ENCODE data around the gene IGSF8. TPM values are rescaled to one million over a fixed set of nuclear protein-coding genes. Genes with fewer than 3 reads are reported as not detected.
"Not testable (repeated sequence)": the region's sequence is repeated elsewhere in the genome, so short reads cannot be mapped to it uniquely, and the experiment has no call there.

The IGSF8 gene
- total RNA-seq, 1 donor from 2014 or later = 25.3 TPM

DNA sequence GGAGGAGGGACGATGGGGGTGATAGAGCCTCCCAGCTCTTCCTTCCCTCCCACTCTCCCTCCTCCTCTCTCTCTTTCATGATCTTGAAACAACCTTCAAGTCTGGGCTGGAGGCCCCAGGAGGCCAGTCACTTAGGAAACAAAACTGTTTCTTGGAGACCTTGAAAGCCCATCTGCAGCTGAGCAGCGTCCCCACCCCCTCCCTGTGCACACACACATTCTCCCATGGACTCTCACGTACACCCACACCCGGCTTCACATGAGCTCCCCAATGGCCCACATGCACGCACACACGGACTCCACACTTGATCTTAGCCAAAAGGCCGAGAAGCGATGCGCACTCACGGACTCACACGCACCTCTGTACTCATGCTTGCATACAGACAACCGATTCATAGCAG is 13.9 kb upstream of the IGSF8 start:
- Mint-ChIP-seq H3K9me3 (ENCODE audit: low read depth) (no peaks in the 10 kb centered on the region), H3K4me1 (ENCODE audit: low read depth) (peaks cover 42% of the 10 kb centered on the region), H3K4me3 (ENCODE audit: unreplicated experiment) (no peak overlapping the region), H3K36me3 (ENCODE audit: low read depth) (no peaks in the 10 kb centered on the region), H3K27ac (ENCODE audit: unreplicated experiment) (no peak overlapping the region), H3K27me3 (ENCODE audit: low read depth) (peaks cover 26% of the 10 kb centered on the region)
- TF ChIP-seq, protein P1, sequence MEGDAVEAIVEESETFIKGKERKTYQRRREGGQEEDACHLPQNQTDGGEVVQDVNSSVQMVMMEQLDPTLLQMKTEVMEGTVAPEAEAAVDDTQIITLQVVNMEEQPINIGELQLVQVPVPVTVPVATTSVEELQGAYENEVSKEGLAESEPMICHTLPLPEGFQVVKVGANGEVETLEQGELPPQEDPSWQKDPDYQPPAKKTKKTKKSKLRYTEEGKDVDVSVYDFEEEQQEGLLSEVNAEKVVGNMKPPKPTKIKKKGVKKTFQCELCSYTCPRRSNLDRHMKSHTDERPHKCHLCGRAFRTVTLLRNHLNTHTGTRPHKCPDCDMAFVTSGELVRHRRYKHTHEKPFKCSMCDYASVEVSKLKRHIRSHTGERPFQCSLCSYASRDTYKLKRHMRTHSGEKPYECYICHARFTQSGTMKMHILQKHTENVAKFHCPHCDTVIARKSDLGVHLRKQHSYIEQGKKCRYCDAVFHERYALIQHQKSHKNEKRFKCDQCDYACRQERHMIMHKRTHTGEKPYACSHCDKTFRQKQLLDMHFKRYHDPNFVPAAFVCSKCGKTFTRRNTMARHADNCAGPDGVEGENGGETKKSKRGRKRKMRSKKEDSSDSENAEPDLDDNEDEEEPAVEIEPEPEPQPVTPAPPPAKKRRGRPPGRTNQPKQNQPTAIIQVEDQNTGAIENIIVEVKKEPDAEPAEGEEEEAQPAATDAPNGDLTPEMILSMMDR (IDR thresholded peaks at IDR 0.05) = no peak
- no peak for DNase-seq (ENCODE audit: low spot score)

DNA sequence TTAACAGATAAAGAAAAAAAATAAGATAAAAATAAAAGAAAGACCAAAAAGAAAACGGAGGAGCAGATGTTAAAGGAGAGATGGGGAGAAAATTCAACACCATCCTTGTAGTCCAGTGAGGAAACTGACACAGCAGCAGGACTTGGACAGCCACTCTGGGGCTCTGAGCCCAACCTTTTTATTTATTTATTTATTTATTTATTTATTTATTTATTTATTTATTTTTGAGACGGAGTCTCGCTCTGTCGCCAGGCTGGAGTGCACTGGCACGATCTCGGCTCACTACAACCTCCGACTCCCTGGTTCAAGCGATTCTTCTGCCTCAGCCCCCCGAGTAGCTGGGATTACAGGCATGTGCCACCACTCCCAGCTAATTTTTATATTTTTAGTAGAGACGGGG is 13.0 kb upstream of the IGSF8 start:
- H3K4me3 Mint-ChIP-seq (ENCODE audit: unreplicated experiment); H3K9me3 Mint-ChIP-seq (ENCODE audit: low read depth); H3K27ac Mint-ChIP-seq (ENCODE audit: unreplicated experiment); H3K36me3 Mint-ChIP-seq (ENCODE audit: low read depth); DNase-seq (ENCODE audit: low spot score): not testable (repeated sequence)
- Mint-ChIP-seq H3K27me3 (ENCODE audit: low read depth) (peaks cover 26% of the 10 kb centered on the region), H3K4me1 (ENCODE audit: low read depth) (peaks cover 34% of the 10 kb centered on the region)

DNA sequence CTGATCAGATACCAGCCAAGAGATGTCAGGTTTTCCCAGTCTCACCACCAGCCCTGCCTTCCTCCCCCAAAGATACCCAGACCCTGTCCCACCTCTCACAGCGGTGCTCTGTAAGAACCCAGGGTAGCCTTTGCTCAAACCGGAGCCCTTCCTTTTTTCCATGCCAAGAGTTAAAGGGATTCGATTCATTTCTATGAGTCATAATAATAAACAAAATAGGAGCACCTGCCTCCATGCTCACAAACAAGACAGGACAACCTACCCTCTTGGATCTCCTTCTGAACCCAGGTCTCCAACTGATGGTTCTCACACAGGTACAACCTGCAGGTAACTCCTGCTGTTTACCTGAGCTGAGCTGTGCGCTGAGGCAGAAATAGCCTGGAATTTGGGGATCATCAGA is 11.3 kb upstream of the IGSF8 start:
- TF ChIP-seq, protein P1 (IDR thresholded peaks at IDR 0.05) = no peak
- peaks cover 21% of the 10 kb centered on the region for H3K27me3 Mint-ChIP-seq (ENCODE audit: low read depth)
- DNase-seq (ENCODE audit: low spot score) = no peak
- H3K9me3 Mint-ChIP-seq (ENCODE audit: low read depth) = no peaks in the 10 kb centered on the region
- H3K4me1 Mint-ChIP-seq (ENCODE audit: low read depth) = peaks cover 23% of the 10 kb centered on the region
- H3K36me3 Mint-ChIP-seq (ENCODE audit: low read depth) = no peaks in the 10 kb centered on the region
- H3K27ac Mint-ChIP-seq (ENCODE audit: unreplicated experiment) = no peak overlapping the region
- no peak overlapping the region for H3K4me3 Mint-ChIP-seq (ENCODE audit: unreplicated experiment)

DNA sequence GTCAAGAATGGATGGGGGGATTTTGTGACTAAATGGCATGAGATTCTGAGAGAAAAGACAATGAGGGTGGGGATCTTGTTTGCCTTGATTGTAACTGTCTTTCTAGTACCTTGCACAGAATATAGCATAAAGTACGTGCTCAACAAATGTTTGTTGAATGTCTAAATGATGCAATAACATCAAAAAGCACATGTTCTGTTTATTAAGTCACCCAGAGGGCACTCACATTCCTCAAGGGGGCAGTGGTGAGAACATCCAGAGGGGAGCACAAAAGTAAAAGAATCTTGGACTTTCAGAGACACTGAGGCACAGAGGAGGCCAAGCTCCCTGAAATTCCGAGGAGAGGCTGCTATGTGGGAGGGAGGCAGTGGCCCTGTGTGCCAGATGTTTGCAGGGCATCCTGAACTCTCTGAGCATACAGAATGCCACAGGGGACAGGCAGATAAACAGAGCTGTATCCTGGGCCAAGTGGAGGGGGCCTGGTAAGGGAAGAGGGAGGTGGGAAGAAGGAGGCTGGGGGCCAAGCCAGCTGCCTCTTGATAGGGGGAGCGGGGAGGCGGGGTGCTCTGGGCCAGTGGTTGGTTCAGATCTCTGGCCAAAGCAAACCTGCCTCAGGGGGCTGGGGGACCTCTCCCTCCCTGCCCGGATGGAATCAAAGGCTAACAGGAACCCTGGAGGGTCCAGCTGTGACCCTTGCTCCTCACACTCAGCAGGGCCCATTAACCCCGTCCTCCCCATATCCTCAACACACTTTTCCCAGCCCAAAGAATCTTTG is 10.7 kb upstream of the IGSF8 start:
- H3K4me3 Mint-ChIP-seq (ENCODE audit: unreplicated experiment) = no peak overlapping the region
- peak overlapping the region; percentile 28 for H3K27ac Mint-ChIP-seq (ENCODE audit: unreplicated experiment)
- no peak for DNase-seq (ENCODE audit: low spot score)
- peaks cover 19% of the 10 kb centered on the region for H3K4me1 Mint-ChIP-seq (ENCODE audit: low read depth)
- no peaks in the 10 kb centered on the region for H3K36me3 Mint-ChIP-seq (ENCODE audit: low read depth)
- TF ChIP-seq, protein P1 (IDR thresholded peaks at IDR 0.05) = peak; percentile 74
- no peaks in the 10 kb centered on the region for H3K9me3 Mint-ChIP-seq (ENCODE audit: low read depth)
- peaks cover 21% of the 10 kb centered on the region for H3K27me3 Mint-ChIP-seq (ENCODE audit: low read depth)

DNA sequence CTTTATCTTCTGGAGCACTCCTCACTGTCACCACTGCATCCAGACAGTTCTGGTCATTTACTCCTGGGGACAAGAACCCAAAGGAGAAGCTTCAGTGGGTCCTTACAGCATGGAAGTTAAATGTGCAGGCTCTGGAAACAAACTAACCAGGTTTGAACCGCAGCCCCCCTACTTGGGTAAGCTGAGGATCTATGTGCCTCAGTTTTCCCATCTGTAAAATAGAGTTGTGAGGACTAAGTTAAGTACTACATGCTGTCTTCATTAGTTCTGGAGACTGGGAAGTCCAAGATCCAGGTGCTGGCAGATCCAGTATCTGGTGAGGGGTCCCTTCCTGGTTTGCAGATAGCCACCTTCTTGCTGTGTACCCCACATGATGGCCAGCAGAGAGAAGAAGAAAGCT is 9.1 kb upstream of the IGSF8 start:
- TF ChIP-seq, protein P1 (IDR thresholded peaks at IDR 0.05) = no peak
- Mint-ChIP-seq H3K36me3 (ENCODE audit: low read depth) (no peaks in the 10 kb centered on the region), H3K27me3 (ENCODE audit: low read depth) (peaks cover 18% of the 10 kb centered on the region), H3K27ac (ENCODE audit: unreplicated experiment) (no peak overlapping the region), H3K4me3 (ENCODE audit: unreplicated experiment) (no peak overlapping the region), H3K9me3 (ENCODE audit: low read depth) (no peaks in the 10 kb centered on the region), H3K4me1 (ENCODE audit: low read depth) (peaks cover 19% of the 10 kb centered on the region)
- DNase-seq (ENCODE audit: low spot score) = no peak

DNA sequence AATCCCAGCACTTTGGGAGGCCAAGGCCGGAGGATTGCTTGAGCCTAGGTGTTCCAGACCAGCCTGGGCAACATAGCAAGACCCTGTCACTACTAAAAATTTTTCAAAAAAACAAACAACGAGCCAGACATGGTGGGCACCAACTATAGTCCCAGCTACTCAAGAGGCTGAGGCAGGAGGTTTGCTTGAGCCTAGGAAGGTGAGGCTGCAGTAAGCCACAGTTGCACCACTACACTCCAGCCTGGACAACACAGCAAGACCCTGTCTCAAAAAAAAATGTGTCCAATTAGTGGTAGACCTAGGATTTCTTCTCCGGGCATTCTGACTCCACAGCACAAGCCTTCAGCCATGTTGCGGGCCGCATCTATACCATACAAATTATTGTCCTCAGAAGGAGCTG is 6.7 kb upstream of the IGSF8 start:
- TF ChIP-seq, protein P1 (IDR thresholded peaks at IDR 0.05) = no peak
- no peaks in the 10 kb centered on the region for H3K9me3 Mint-ChIP-seq (ENCODE audit: low read depth)
- peaks cover 16% of the 10 kb centered on the region for H3K27me3 Mint-ChIP-seq (ENCODE audit: low read depth)
- H3K4me3 Mint-ChIP-seq (ENCODE audit: unreplicated experiment) = no peak overlapping the region
- H3K4me1 Mint-ChIP-seq (ENCODE audit: low read depth) = peaks cover 29% of the 10 kb centered on the region
- H3K36me3 Mint-ChIP-seq (ENCODE audit: low read depth) = no peaks in the 10 kb centered on the region
- no peak for DNase-seq (ENCODE audit: low spot score)
- H3K27ac Mint-ChIP-seq (ENCODE audit: unreplicated experiment) = no peak overlapping the region

Measured in chondrocyte (in vitro differentiated cells).